ENCODE results near the gene C11orf21. TPM values are rescaled to one million over a fixed set of nuclear protein-coding genes. Genes with fewer than 3 reads are reported as not detected.
A peak's percentile ranks its signal among the peaks of the same experiment; 100 is the strongest.

C11orf21 gene
- total RNA-seq, 3 donors from 2014 or later, result 0.33 to 1.0 (median 0.96) TPM

- Histone ChIP-seq H3K9me3 (no peaks in the 10 kb centered on the region), H3K27me3 (no peaks in the 10 kb centered on the region), H3K4me3 (no peak overlapping the region), H3K4me1 (peaks cover 0 to under 1% of the 10 kb centered on the region in 2 donors), H3K27ac (no peak overlapping the region), H3K36me3 (no peaks in the 10 kb centered on the region)
- intact Hi-C loops (cut with DNase I; ENCODE audit: low total_unique reads), result no loop called here
- DNase-seq (ENCODE audit: low spot score in 2 of 2), result peak; percentile 16 to 50
- TF ChIP-seq POLR2AphosphoS5 (IDR thresholded peaks at IDR 0.05), result no peak
- no peak for TF ChIP-seq POLR2A (IDR thresholded peaks at IDR 0.05)
- TF ChIP-seq, protein P1, sequence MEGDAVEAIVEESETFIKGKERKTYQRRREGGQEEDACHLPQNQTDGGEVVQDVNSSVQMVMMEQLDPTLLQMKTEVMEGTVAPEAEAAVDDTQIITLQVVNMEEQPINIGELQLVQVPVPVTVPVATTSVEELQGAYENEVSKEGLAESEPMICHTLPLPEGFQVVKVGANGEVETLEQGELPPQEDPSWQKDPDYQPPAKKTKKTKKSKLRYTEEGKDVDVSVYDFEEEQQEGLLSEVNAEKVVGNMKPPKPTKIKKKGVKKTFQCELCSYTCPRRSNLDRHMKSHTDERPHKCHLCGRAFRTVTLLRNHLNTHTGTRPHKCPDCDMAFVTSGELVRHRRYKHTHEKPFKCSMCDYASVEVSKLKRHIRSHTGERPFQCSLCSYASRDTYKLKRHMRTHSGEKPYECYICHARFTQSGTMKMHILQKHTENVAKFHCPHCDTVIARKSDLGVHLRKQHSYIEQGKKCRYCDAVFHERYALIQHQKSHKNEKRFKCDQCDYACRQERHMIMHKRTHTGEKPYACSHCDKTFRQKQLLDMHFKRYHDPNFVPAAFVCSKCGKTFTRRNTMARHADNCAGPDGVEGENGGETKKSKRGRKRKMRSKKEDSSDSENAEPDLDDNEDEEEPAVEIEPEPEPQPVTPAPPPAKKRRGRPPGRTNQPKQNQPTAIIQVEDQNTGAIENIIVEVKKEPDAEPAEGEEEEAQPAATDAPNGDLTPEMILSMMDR (IDR thresholded peaks at IDR 0.05), result no peak
Measured at GRCh38 chr11:2300290-2300935, 1.3 kb downstream of the C11orf21 start.

GRCh38 chr11:2299773-2300172, 1.9 kb downstream of the C11orf21 start:
- H3K4me3 ChIP-seq, result no peak overlapping the region
- TF ChIP-seq POLR2AphosphoS5 (IDR thresholded peaks at IDR 0.05), result no peak
- TF ChIP-seq, protein P1 (IDR thresholded peaks at IDR 0.05), result no peak
- TF ChIP-seq POLR2A (IDR thresholded peaks at IDR 0.05), result no peak
- intact Hi-C loops (cut with DNase I; ENCODE audit: low total_unique reads), result loop anchor here (5.0 kb wide), 1 partner anchor 102 kb away; no protein-coding TSS in a partner anchor
- no peaks in the 10 kb centered on the region for H3K27me3 ChIP-seq
- no peaks in the 10 kb centered on the region for H3K4me1 ChIP-seq
- peak in 1 of 2 donors; percentile 3 for DNase-seq (ENCODE audit: low spot score in 2 of 2)
- H3K27ac ChIP-seq, result no peak overlapping the region
- no peaks in the 10 kb centered on the region for H3K36me3 ChIP-seq
- H3K9me3 ChIP-seq, result no peaks in the 10 kb centered on the region

GRCh38 chr11:2298795-2299761, 2.6 kb downstream of the C11orf21 start:
- no peaks in the 10 kb centered on the region for H3K36me3 ChIP-seq
- no peaks in the 10 kb centered on the region for H3K27me3 ChIP-seq
- no peak overlapping the region for H3K4me3 ChIP-seq
- TF ChIP-seq POLR2AphosphoS5 (IDR thresholded peaks at IDR 0.05), result no peak
- TF ChIP-seq, protein P1 (IDR thresholded peaks at IDR 0.05), result peak in 2 of 3 donors; percentile 58 to 67
- H3K9me3 ChIP-seq, result no peaks in the 10 kb centered on the region
- no peaks in the 10 kb centered on the region for H3K4me1 ChIP-seq
- peak; percentile 39 to 65 for DNase-seq (ENCODE audit: low spot score in 2 of 2)
- no peak overlapping the region for H3K27ac ChIP-seq
- intact Hi-C loops (cut with DNase I; ENCODE audit: low total_unique reads), result loop anchor here (5.0 kb wide), 1 partner anchor 102 kb away; no protein-coding TSS in a partner anchor

GRCh38 chr11:2298131-2298794, 3.5 kb downstream of the C11orf21 start:
- H3K9me3 ChIP-seq, result no peaks in the 10 kb centered on the region
- DNase-seq (ENCODE audit: low spot score in 2 of 2), result peak in 1 of 2 donors; percentile 13
- no peaks in the 10 kb centered on the region for H3K4me1 ChIP-seq
- TF ChIP-seq POLR2AphosphoS5 (IDR thresholded peaks at IDR 0.05), result no peak
- TF ChIP-seq POLR2A (IDR thresholded peaks at IDR 0.05), result no peak
- TF ChIP-seq, protein P1 (IDR thresholded peaks at IDR 0.05), result no peak
- intact Hi-C loops (cut with DNase I; ENCODE audit: low total_unique reads), result loop anchor here (5.0 kb wide), 1 partner anchor 101 kb away; no protein-coding TSS in a partner anchor
- H3K4me3 ChIP-seq, result no peak overlapping the region
- H3K27ac ChIP-seq, result no peak overlapping the region
- no peaks in the 10 kb centered on the region for H3K27me3 ChIP-seq
- H3K36me3 ChIP-seq, result no peaks in the 10 kb centered on the region
